Measurements from ENCODE around the gene HMGXB4. TPM values are rescaled to one million over a fixed set of nuclear protein-coding genes. Genes with fewer than 3 reads are reported as not detected.

HMGXB4 gene
- total and polyA plus RNA-seq, 2 of the 13 experiments (the other 11 are each of a cell fraction or from before 2014, with no cell fraction given), result 13.9 to 16.3 TPM

- TF ChIP-seq SKIL (CRISPR knock-in tag; IDR thresholded peaks at IDR 0.05; ENCODE audit: borderline replicate concordance), result peak; percentile 63
- peak; percentile 48; the same call in 1 of the 2 replicates for TF ChIP-seq ZFY (CRISPR knock-in tag; IDR thresholded peaks at IDR 0.05)
- TF ChIP-seq SALL1 (CRISPR knock-in tag; IDR thresholded peaks at IDR 0.05), result peak; percentile 77
- TF ChIP-seq THRA (CRISPR knock-in tag; IDR thresholded peaks at IDR 0.05; ENCODE audit: borderline replicate concordance), result 0 out of 2 replicates have a peak, but pooled peaks have one; percentile 24
- TF ChIP-seq ZFP90 (CRISPR knock-in tag; IDR thresholded peaks at IDR 0.05; ENCODE audit: borderline replicate concordance), result no peak
- TF ChIP-seq ATF5 (CRISPR knock-in tag; IDR thresholded peaks at IDR 0.05; ENCODE audit: low read depth), result no peak
- TF ChIP-seq ZMYM4 (CRISPR knock-in tag; IDR thresholded peaks at IDR 0.05), result no peak
- TF ChIP-seq FOXM1 (CRISPR knock-in tag; IDR thresholded peaks at IDR 0.05), result no peak
- peak; percentile 56 for TF ChIP-seq ZNF18 (CRISPR knock-in tag; IDR thresholded peaks at IDR 0.05; ENCODE audit: insufficient replicate concordance)
- TF ChIP-seq SP1 (IDR thresholded peaks at IDR 0.05), result no peak
- TF ChIP-seq SP1 (CRISPR knock-in tag; IDR thresholded peaks at IDR 0.05), result 0 out of 2 replicates have a peak, but pooled peaks have one; percentile 22
- peak; percentile 38; the same call in 1 of the 2 replicates for TF ChIP-seq TSC22D2 (CRISPR knock-in tag; IDR thresholded peaks at IDR 0.05; ENCODE audit: borderline replicate concordance)
- peak; percentile 58; the same call in 1 of the 2 replicates for TF ChIP-seq PHF21A (CRISPR knock-in tag; IDR thresholded peaks at IDR 0.05)
- TF ChIP-seq ZNF883 (CRISPR knock-in tag; IDR thresholded peaks at IDR 0.05; ENCODE audit: not compliant biosample characterization), result no peak
- peak; percentile 80 for TF ChIP-seq RARA (CRISPR knock-in tag; IDR thresholded peaks at IDR 0.05)
- TF ChIP-seq ZNF253 (CRISPR knock-in tag; IDR thresholded peaks at IDR 0.05; ENCODE audit: borderline replicate concordance), result no peak
- TF ChIP-seq FOSL2 (CRISPR knock-in tag; IDR thresholded peaks at IDR 0.05), result peak; percentile 86
- TF ChIP-seq ZNF816 (CRISPR knock-in tag; IDR thresholded peaks at IDR 0.05; ENCODE audit: borderline replicate concordance), result no peak
- TF ChIP-seq CBX2 (IDR thresholded peaks at IDR 0.05; ENCODE audit: low read depth, low read length), result no peak
- no peak for TF ChIP-seq CBX2 (CRISPR knock-in tag; IDR thresholded peaks at IDR 0.05; ENCODE audit: low read depth)
- TF ChIP-seq ZNF251 (CRISPR knock-in tag; IDR thresholded peaks at IDR 0.05), result no peak
- no peak for TF ChIP-seq KLF13 (CRISPR knock-in tag; IDR thresholded peaks at IDR 0.05)
- no peak for TF ChIP-seq ZNF572 (CRISPR knock-in tag; IDR thresholded peaks at IDR 0.05)
- no peak; the same call in 1 of the 2 replicates for TF ChIP-seq ZNF564 (CRISPR knock-in tag; IDR thresholded peaks at IDR 0.05)
- peak; percentile 62; the same call in 1 of the 2 replicates for TF ChIP-seq ZNF780A (CRISPR knock-in tag; IDR thresholded peaks at IDR 0.05)
These were observed 55.1 kb downstream of the HMGXB4 start (continued) for GRCh38 chr22:35312198-35313059.

Data from HepG2 (cell line).